ENCODE measurements around the gene MTOR. TPM values are rescaled to one million over a fixed set of nuclear protein-coding genes. Genes with fewer than 3 reads are reported as not detected.

The MTOR gene
- total and polyA plus RNA-seq, 10 of the 15 experiments (the other 5 are each of a cell fraction or from before 2014, with no cell fraction given), result 6.6 to 41.8 (median 29.8) TPM

DNA sequence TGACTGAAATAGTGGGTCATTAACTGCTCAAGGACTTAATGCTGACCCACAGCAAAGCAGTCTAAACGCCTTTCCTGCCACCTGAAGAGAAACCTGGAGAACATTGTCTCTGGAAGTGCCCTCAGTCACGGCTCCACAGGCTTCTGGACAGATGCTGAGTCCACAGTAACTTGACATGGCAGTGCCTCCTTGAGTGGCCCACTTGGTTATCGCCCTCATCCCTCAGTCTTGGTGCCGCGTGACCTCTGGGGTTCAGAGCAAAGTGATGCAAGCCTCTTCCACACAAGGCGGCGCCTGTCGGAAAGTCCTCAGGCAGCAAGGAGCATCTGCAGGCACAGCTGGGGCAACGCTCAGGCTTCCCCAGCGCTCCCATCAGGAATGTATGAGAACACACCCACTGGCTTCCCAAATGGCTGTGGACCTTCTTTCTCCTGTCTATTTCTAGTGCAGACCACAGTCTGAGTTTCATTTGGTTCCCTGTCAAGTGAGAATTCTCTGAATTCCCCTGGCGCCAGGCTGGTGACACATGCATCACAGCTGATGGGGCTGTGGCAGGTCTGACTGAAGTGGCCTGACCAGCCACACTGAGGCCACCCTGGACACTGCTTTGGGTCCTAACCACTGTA is 86.2 kb downstream of the MTOR start:
- Histone ChIP-seq H2AFZ (ENCODE audit: control insufficient read depth, low read depth, low read length) (no peak overlapping the region), H3K4me1 (ENCODE audit: control insufficient read depth, insufficient read depth, low read length) (no peaks in the 10 kb centered on the region), H3K4me3 (no peak overlapping the region), H3K27ac (ENCODE audit: control insufficient read depth, insufficient read depth) (no peak overlapping the region), H3K9me3 (replicated peaks; ENCODE audit: control insufficient read depth, insufficient read depth, low read length) (no peaks in the 10 kb centered on the region), H3K36me3 (ENCODE audit: control insufficient read depth in 2 of 2, insufficient read depth in 2 of 2, low read length in 1 of 2) (peaks cover 2 to 10% of the 10 kb centered on the region in 2 experiments; a peak in 3 of 4 replicates), H3K79me2 (ENCODE audit: control insufficient read depth, insufficient read depth, low read length) (no peaks in the 10 kb centered on the region), H3K27me3 (replicated peaks in 1 of 2; ENCODE audit: control insufficient read depth in 2 of 2, insufficient read depth in 2 of 2, low read length in 1 of 2) (no peaks in the 10 kb centered on the region), H3K4me2 (ENCODE audit: control insufficient read depth, insufficient read depth) (no peak overlapping the region), H3K9ac (ENCODE audit: control insufficient read depth, insufficient read depth, low read length) (no peak overlapping the region), H4K20me1 (ENCODE audit: control insufficient read depth, insufficient read depth) (no peaks in the 10 kb centered on the region)
- ATAC-seq (no peak), DNase-seq (ENCODE audit: low read depth, low spot score) (no peak), FAIRE-seq (no peak)
- 97% methylated on average over 11 of the region's 11 CpGs for WGBS (ENCODE audit: insufficient coverage, insufficient replicate concordance, low lambda C conversion rate, missing lambda C conversion rate)
- TF ChIP-seq GATAD2B (conservative IDR thresholded peaks at IDR 0.05; ENCODE audit: low read depth), result no peak
- no peak for TF ChIP-seq E4F1 (IDR thresholded peaks at IDR 0.05; ENCODE audit: borderline replicate concordance, partially characterized antibody)
- TF ChIP-seq SMAD5 (IDR thresholded peaks at IDR 0.05; ENCODE audit: low read depth), result no peak
- TF ChIP-seq NR2C2 (IDR thresholded peaks at IDR 0.05; ENCODE audit: borderline replicate concordance, control insufficient read depth, insufficient read length, low read depth), result no peak
- TF ChIP-seq JUNB (IDR thresholded peaks at IDR 0.05), result no peak
- TF ChIP-seq CBFB (IDR thresholded peaks at IDR 0.05; ENCODE audit: low read depth), result no peak
- TF ChIP-seq MTA3 (IDR thresholded peaks at IDR 0.05; ENCODE audit: borderline replicate concordance, low read length), result no peak
- TF ChIP-seq RBBP5 (conservative IDR thresholded peaks at IDR 0.05), result no peak
- TF ChIP-seq ETV6 (conservative IDR thresholded peaks at IDR 0.05 in 1 of 2, IDR thresholded peaks at IDR 0.05 in 1 of 2; ENCODE audit: borderline replicate concordance in 1 of 2, low read depth in 1 of 2), result no peak
- RAD21 ChIA-PET (ENCODE audit: unreplicated experiment), result no interaction called here
- no TSS peak for BruUV-seq (replicated peaks)
- POLR2A ChIA-PET, result no interaction called here
- in situ Hi-C loops (cut with MboI), result no loop called here
- intact Hi-C loops (cut with micrococcal nuclease; ENCODE audit: unreplicated experiment), result no loop called here
- SMC1A ChIA-PET (ENCODE audit: uncharacterized antibody, unreplicated experiment), result no interaction called here
- CTCF ChIA-PET, result interaction anchor here (0.6 to 0.9 kb wide), 2 partner anchors 39 to 139 kb away, joined by 3 read pairs; no protein-coding TSS in a partner anchor
